IMR-90 (cell line): ENCODE measurements around the gene GRIN2A. TPM values are rescaled to one million over a fixed set of nuclear protein-coding genes. Genes with fewer than 3 reads are reported as not detected.

Experiments used
- ATAC-seq: fragments of 200-7000 bp; cut with Tn5 transposase; 2 replicates; pipeline ENCODE4 v1.9.1; 2020; ENCODE audit warnings: low read depth, mild to moderate bottlenecking, moderate library complexity
- BruUV-seq: library from RNA; stranded (reverse); fragments of 400-500 nt; replicated peaks from 2 replicates; lab custom pipeline; 2021; lab: Mats Ljungman, UMichigan
- CTCF ChIA-PET: fragments of 300-600 bp; formaldehyde crosslinking; extraction: SDS; loops from one replicate; lab custom pipeline; 2021; ENCODE audit warnings: antibody characterized with exemption; lab: Yijun Ruan, JAX
- POLR2A ChIA-PET: fragments of 300-600 bp; sonication (Branson Sonifier 250); formaldehyde crosslinking; loops from one replicate; lab custom pipeline; 2022; ENCODE audit warnings: antibody characterized with exemption; ENCODE audit not compliant: unreplicated experiment; lab: Charles Lee
- DNase-seq: peaks from one replicate; pipeline ENCODE4 v3.0.0; 2013
- H2AFZ ChIP-seq: replicated peaks from 2 replicates; pipeline ENCODE3; 2013; ENCODE audit warnings: low read length, mild to moderate bottlenecking; ENCODE audit not compliant: poor library complexity
- H2AK5ac ChIP-seq: 2 replicates; pipeline ENCODE4 v1.6.1; 2013; ENCODE audit warnings: low read depth, low read length, inconsistent platforms
- H2AK9ac ChIP-seq: replicated peaks from 2 replicates; pipeline ENCODE3; 2013; ENCODE audit warnings: mild to moderate bottlenecking, low read depth, low read length, moderate library complexity; ENCODE audit not compliant: poor library complexity
- H2BK120ac ChIP-seq: 2 replicates; pipeline ENCODE4 v1.6.1; 2013; ENCODE audit warnings: low read depth, low read length, inconsistent platforms
- H2BK15ac ChIP-seq: 3 replicates; pipeline ENCODE4 v1.6.1; 2013; ENCODE audit warnings: low read depth, low read length, inconsistent platforms
- H2BK20ac ChIP-seq: 2 replicates; pipeline ENCODE4 v1.6.1; 2013; ENCODE audit warnings: low read depth, mild to moderate bottlenecking, inconsistent platforms, low read length, moderate library complexity
- H2BK5ac ChIP-seq: 2 replicates; pipeline ENCODE4 v1.6.1; 2013; ENCODE audit warnings: mild to moderate bottlenecking, low read depth, low read length, inconsistent platforms; ENCODE audit not compliant: poor library complexity, severe bottlenecking
- H3K14ac ChIP-seq: replicated peaks from 2 replicates; pipeline ENCODE4 v1.6.1; 2013; ENCODE audit warnings: low read depth, low read length, inconsistent platforms
- H3K18ac ChIP-seq: 2 replicates; pipeline ENCODE4 v1.6.1; 2013; ENCODE audit warnings: low read depth, low read length, control low read depth
- H3K23ac ChIP-seq: 2 replicates; pipeline ENCODE4 v1.6.1; 2013; ENCODE audit warnings: low read depth, low read length, inconsistent platforms
- H3K27ac ChIP-seq: 2 replicates; pipeline ENCODE4 v1.5.1; 2013; ENCODE audit warnings: mild to moderate bottlenecking, control low read depth, low read length; ENCODE audit not compliant: insufficient read depth
- H3K27me3 ChIP-seq: 2 replicates; pipeline ENCODE4 v1.6.1; 2013; ENCODE audit warnings: low read length; ENCODE audit not compliant: control insufficient read depth, insufficient read depth
- H3K36me3 ChIP-seq: 2 replicates; pipeline ENCODE4 v1.6.1; 2013; ENCODE audit warnings: low read length, mixed read lengths; ENCODE audit not compliant: control insufficient read depth, insufficient read depth
- H3K4ac ChIP-seq: 2 replicates; pipeline ENCODE4 v1.6.1; 2013; ENCODE audit warnings: low read depth, low read length, inconsistent platforms
- H3K4me1 ChIP-seq: 2 replicates; pipeline ENCODE4 v1.6.1; 2013; ENCODE audit warnings: low read length, mixed read lengths; ENCODE audit not compliant: control insufficient read depth, insufficient read depth
- H3K4me2 ChIP-seq: 2 replicates; pipeline ENCODE4 v1.6.1; 2013; ENCODE audit warnings: low read depth, mild to moderate bottlenecking, control low read depth, low read length, moderate library complexity
- H3K4me3 ChIP-seq: 2 replicates; pipeline ENCODE4 v1.5.1; 2013; ENCODE audit warnings: low read depth, mild to moderate bottlenecking, control low read depth, low read length, moderate library complexity; ENCODE audit not compliant: insufficient read depth
- H3K56ac ChIP-seq: 2 replicates; pipeline ENCODE4 v1.6.1; 2013; ENCODE audit warnings: low read length, inconsistent platforms; ENCODE audit not compliant: insufficient read depth; ENCODE audit errors: extremely low read depth
- H3K79me1 ChIP-seq, 2 experiments: 2 replicates each; pipeline ENCODE4 v1.6.1; 2013; ENCODE audit warnings: low read length in 2 of 2, inconsistent platforms in 1 of 2, low read depth in 1 of 2
- H3K9ac ChIP-seq: 2 replicates; pipeline ENCODE4 v1.6.1; 2013; ENCODE audit warnings: low read depth, low read length, control low read depth
- H3K9me1 ChIP-seq: 2 replicates; pipeline ENCODE4 v1.6.1; 2013; ENCODE audit warnings: low read length, inconsistent platforms; ENCODE audit not compliant: insufficient read depth
- H3K9me3 ChIP-seq: 2 replicates; pipeline ENCODE4 v1.6.1; 2013; ENCODE audit warnings: low read length; ENCODE audit not compliant: control insufficient read depth, insufficient read depth
- H4K20me1 ChIP-seq: 2 replicates; pipeline ENCODE4 v1.6.1; 2013; ENCODE audit warnings: low read length, inconsistent platforms; ENCODE audit not compliant: insufficient read depth
- H4K5ac ChIP-seq: 2 replicates; pipeline ENCODE4 v1.6.1; 2013; ENCODE audit warnings: mild to moderate bottlenecking, low read depth, low read length, control low read depth
- H4K8ac ChIP-seq, 2 experiments: 2 replicates each; pipeline ENCODE4 v1.6.1; 2013; ENCODE audit warnings: low read depth in 2 of 2, low read length in 2 of 2, control low read depth in 1 of 2, inconsistent platforms in 1 of 2
- H4K91ac ChIP-seq: 2 replicates; pipeline ENCODE4 v1.6.1; 2013; ENCODE audit warnings: low read depth, low read length, inconsistent platforms; ENCODE audit not compliant: insufficient read depth
- BHLHE40 ChIP-seq: fragments of 150-350 bp; IDR thresholded peaks from 2 replicates; pipeline ENCODE4 v1.6.1; 2016; ENCODE audit warnings: mild to moderate bottlenecking, low read depth, low read length
- CEBPB ChIP-seq: IDR thresholded peaks from 2 replicates; pipeline ENCODE4 v1.6.1; 2012; ENCODE audit warnings: low read depth, low read length, improper control_type of control experiment
- FOS ChIP-seq: fragments of 150-350 bp; IDR thresholded peaks from 2 replicates; pipeline ENCODE4 v1.6.1; 2016; ENCODE audit warnings: low read depth, low read length
- MAFK ChIP-seq: IDR thresholded peaks from 2 replicates; pipeline ENCODE4 v1.6.1; 2012; ENCODE audit warnings: low read depth, low read length, improper control_type of control experiment
- MAZ ChIP-seq: IDR thresholded peaks from 2 replicates; pipeline ENCODE4 v1.6.1; 2012; ENCODE audit warnings: low read depth, mild to moderate bottlenecking, low read length, improper control_type of control experiment, moderate library complexity, borderline replicate concordance
- MXI1 ChIP-seq: IDR thresholded peaks from 2 replicates; pipeline ENCODE4 v1.6.1; 2012; ENCODE audit warnings: low read depth, mild to moderate bottlenecking, low read length, moderate library complexity, borderline replicate concordance
- NFE2L2 ChIP-seq: fragments of 150-350 bp; IDR thresholded peaks from 2 replicates; pipeline ENCODE4 v1.6.1; 2016; ENCODE audit warnings: low read depth, mild to moderate bottlenecking, low read length
- POLR2A ChIP-seq: IDR thresholded peaks from 2 replicates; pipeline ENCODE4 v1.6.1; 2012; ENCODE audit warnings: mild to moderate bottlenecking, low read depth, low read length
- RAD21 ChIP-seq: IDR thresholded peaks from 2 replicates; pipeline ENCODE4 v1.6.1; 2012; ENCODE audit warnings: low read length, improper control_type of control experiment
- RCOR1 ChIP-seq: IDR thresholded peaks from 2 replicates; pipeline ENCODE4 v1.6.1; 2012; ENCODE audit warnings: mild to moderate bottlenecking, low read length, improper control_type of control experiment; ENCODE audit not compliant: insufficient replicate concordance
- RFX5 ChIP-seq: IDR thresholded peaks from 2 replicates; pipeline ENCODE4 v1.8.0; 2012; ENCODE audit warnings: low read depth, mild to moderate bottlenecking, low read length, moderate library complexity
- SMC3 ChIP-seq: fragments of 150-350 bp; IDR thresholded peaks from 2 replicates; pipeline ENCODE4 v1.6.1; 2016; ENCODE audit warnings: low read depth, mild to moderate bottlenecking, antibody characterized with exemption, low read length, moderate library complexity
- WGBS, 2 experiments: methylation state at CpG; one replicate each; pipeline versions ENCODE4 v1.1.5 to v1.1.7; 2013; ENCODE audit warnings: missing lambda C conversion rate in 2 of 2; ENCODE audit not compliant: insufficient read length in 1 of 2; ENCODE audit errors: extremely low coverage in 2 of 2; 5-methylcytosine and 5-hydroxymethylcytosine counted together
- dilution Hi-C: fragments of 300-500 bp; cut with HindIII; formaldehyde crosslinking; loops from one replicate; pipeline ENCODE4 v1.14.3; 2018; ENCODE audit warnings: low sequenced_read_pairs; ENCODE audit not compliant: unreplicated experiment
- in situ Hi-C: fragments of 300-500 bp; cut with MboI; formaldehyde crosslinking; loops from 3 replicates; pipeline ENCODE4 v1.14.3; 2019; ENCODE audit warnings: low sequenced_read_pairs, inconsistent platforms, mixed read lengths
- intact Hi-C: fragments of 100-400 bp; cut with micrococcal nuclease; formaldehyde crosslinking; loops from 2 replicates; pipeline ENCODE4 v1.10.0; 2022
- polyA plus RNA-seq, 3 experiments: library from polyadenylated mRNA; depleted of rRNA; stranded (reverse); fragments of >200 nt; gene quantifications; 2 replicates each; pipeline ENCODE4 v1.2.3, GENCODE V29; 2012; ENCODE audit warnings: low replicate concordance in 1 of 3
- total RNA-seq: library from RNA; depleted of rRNA; stranded (reverse); fragments of >200 nt; gene quantifications from 2 replicates; pipeline ENCODE4 v1.2.3, GENCODE V29; 2012
- TF ChIP-seq, protein P1 (sequence below): fragments of 150-350 bp; IDR thresholded peaks from 2 replicates; pipeline ENCODE4 v1.6.1; 2016; ENCODE audit warnings: low read depth, mild to moderate bottlenecking, low read length, moderate library complexity, borderline replicate concordance
- TF ChIP-seq, protein P2 (sequence below): conservative IDR thresholded peaks from 2 replicates; pipeline ENCODE4 v1.5.1; 2012; ENCODE audit warnings: mild to moderate bottlenecking, low read depth, low read length, improper control_type of control experiment

The GRIN2A gene
- total and polyA plus RNA-seq, 2 of the 4 experiments (the other 2 are of a cell fraction), result under 0.01 TPM; not detected in 1

DNA sequence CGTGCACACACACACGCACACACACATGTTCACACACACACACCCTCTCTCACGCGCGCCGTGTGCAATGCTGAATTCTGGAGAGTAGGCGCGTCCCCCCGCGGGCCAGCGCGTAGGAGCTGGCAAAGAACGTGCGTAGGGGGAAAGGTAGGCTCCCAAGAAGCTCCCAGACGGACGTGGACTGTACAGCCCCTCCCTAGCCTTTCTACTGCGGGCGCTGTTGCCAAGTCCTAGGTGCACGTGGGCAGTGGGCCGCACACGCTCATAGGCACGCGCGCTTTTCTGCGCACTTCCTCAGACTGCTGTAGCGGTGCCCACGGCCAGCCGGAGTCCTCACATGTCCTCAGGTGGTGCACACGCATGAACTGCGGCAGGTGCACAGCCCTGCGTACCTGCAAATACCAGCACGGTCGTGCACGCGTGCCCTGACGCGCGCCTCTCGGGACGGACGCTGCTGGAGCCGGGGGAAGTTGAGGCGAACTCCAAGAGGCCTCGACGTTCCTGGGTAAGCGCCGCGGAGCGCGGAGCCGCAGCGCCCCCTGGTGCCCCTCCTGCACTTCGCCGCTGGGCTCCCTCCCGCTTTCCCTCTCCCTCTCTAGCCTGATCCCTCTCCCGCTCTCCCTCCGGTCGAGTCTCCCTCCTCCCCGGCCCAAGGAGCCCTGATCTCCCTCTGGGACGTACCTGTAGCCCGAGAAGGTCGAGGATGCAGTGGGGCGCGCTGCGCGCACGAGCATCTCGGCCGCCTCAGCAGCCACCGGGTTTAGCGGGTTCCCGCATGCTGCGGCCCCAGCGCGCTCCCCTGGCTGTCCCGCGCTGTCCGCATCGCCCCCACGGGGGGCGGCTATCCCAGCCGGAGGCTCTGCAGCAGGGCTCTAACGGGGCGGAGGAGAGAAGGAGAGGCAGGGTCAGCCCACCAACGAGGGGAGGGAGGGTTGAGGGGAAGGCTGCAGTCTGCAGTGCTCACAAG, 749 bp downstream of the GRIN2A start:
- no peaks in the 10 kb centered on the region for H3K79me1 ChIP-seq
- H3K36me3 ChIP-seq, result no peaks in the 10 kb centered on the region
- no peaks in the 10 kb centered on the region for H3K9me1 ChIP-seq
- no peak overlapping the region for H3K4me2 ChIP-seq
- TF ChIP-seq RAD21 (peak; percentile 68), FOS (no peak), BHLHE40 (no peak), RFX5 (no peak), CEBPB (no peak), MAFK (no peak), RCOR1 (no peak), MXI1 (no peak), POLR2A (no peak), SMC3 (peak; percentile 52), NFE2L2 (no peak), MAZ (no peak)
- TF ChIP-seq, protein P1, sequence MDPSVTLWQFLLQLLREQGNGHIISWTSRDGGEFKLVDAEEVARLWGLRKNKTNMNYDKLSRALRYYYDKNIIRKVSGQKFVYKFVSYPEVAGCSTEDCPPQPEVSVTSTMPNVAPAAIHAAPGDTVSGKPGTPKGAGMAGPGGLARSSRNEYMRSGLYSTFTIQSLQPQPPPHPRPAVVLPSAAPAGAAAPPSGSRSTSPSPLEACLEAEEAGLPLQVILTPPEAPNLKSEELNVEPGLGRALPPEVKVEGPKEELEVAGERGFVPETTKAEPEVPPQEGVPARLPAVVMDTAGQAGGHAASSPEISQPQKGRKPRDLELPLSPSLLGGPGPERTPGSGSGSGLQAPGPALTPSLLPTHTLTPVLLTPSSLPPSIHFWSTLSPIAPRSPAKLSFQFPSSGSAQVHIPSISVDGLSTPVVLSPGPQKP, result no peak
- TF ChIP-seq, protein P2, sequence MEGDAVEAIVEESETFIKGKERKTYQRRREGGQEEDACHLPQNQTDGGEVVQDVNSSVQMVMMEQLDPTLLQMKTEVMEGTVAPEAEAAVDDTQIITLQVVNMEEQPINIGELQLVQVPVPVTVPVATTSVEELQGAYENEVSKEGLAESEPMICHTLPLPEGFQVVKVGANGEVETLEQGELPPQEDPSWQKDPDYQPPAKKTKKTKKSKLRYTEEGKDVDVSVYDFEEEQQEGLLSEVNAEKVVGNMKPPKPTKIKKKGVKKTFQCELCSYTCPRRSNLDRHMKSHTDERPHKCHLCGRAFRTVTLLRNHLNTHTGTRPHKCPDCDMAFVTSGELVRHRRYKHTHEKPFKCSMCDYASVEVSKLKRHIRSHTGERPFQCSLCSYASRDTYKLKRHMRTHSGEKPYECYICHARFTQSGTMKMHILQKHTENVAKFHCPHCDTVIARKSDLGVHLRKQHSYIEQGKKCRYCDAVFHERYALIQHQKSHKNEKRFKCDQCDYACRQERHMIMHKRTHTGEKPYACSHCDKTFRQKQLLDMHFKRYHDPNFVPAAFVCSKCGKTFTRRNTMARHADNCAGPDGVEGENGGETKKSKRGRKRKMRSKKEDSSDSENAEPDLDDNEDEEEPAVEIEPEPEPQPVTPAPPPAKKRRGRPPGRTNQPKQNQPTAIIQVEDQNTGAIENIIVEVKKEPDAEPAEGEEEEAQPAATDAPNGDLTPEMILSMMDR, result peak; percentile 58
- no peak overlapping the region for H3K4ac ChIP-seq
- no peak overlapping the region for H3K23ac ChIP-seq
- no peak overlapping the region for H2AK5ac ChIP-seq
- H3K18ac ChIP-seq, result no peak overlapping the region
- no peak overlapping the region for H2BK15ac ChIP-seq
- H3K27me3 ChIP-seq, result peaks cover 5% of the 10 kb centered on the region
- no peaks in the 10 kb centered on the region for H4K20me1 ChIP-seq
- H3K4me3 ChIP-seq, result no peak overlapping the region
- no peak overlapping the region for H2BK20ac ChIP-seq
- ChIA-PET POLR2A (no interaction called here), CTCF (no interaction called here)
- no peak overlapping the region for H2BK120ac ChIP-seq
- no TSS peak for BruUV-seq
- no peak overlapping the region for H3K14ac ChIP-seq
- no peak overlapping the region for H3K27ac ChIP-seq
- DNase-seq, result peak; percentile 11
- in situ Hi-C loops, result loop anchor here (25.0 kb wide), 1 partner anchor 1019 kb away; no protein-coding TSS in a partner anchor
- peak overlapping the region; percentile 51 for H2AFZ ChIP-seq
- 9% methylated on average over 47 of the region's 85 CpGs; no CpG with 5 or more reads in 1 of the 2 experiments for WGBS, 2 experiments
- peaks cover 4% of the 10 kb centered on the region; the same call in 1 of the 2 replicates for H3K9me3 ChIP-seq
- peak; percentile 73 for ATAC-seq
- H3K9ac ChIP-seq, result no peak overlapping the region
- H2BK5ac ChIP-seq, result no peak overlapping the region
- dilution Hi-C loops, result no loop called here
- no peak overlapping the region for H4K8ac ChIP-seq
- intact Hi-C loops, result loop anchor here (2.0 kb wide), 1 partner anchor 1021 kb away; no protein-coding TSS in a partner anchor
- H3K56ac ChIP-seq, result no peak overlapping the region
- H4K91ac ChIP-seq, result no peak overlapping the region
- H3K4me1 ChIP-seq, result no peaks in the 10 kb centered on the region
- H2AK9ac ChIP-seq, result peak overlapping the region; percentile 42
- no peak overlapping the region for H4K5ac ChIP-seq
